ENCODE data around the gene SPAG16. TPM values are rescaled to one million over a fixed set of nuclear protein-coding genes. Genes with fewer than 3 reads are reported as not detected.

The SPAG16 gene
- total RNA-seq, 1 donor from 2014 or later: 16.7 TPM

DNA sequence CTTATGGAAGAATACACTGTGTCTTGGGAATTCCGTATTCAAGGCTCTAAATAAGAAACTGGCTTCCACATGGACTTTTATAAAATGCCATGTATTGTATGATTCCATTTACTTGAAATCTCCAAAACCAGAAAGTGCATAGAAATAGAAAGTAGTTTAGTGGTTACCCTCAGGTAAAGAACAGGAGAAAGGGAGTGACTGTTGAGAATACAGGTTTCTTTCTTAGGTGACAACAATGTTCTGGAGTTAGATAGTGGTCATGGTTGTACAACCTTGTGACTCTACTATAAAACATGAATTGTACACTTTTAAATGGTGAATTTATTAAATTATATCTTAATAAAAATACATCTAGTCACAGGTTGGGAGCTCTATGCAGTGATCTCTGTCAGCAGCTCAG lies 481.8 kb downstream of the SPAG16 start:
- no peak overlapping the region for H3K27ac Mint-ChIP-seq (ENCODE audit: unreplicated experiment)
- no peak for FAIRE-seq
- no peak overlapping the region for H3K4me3 Mint-ChIP-seq (ENCODE audit: unreplicated experiment)

DNA sequence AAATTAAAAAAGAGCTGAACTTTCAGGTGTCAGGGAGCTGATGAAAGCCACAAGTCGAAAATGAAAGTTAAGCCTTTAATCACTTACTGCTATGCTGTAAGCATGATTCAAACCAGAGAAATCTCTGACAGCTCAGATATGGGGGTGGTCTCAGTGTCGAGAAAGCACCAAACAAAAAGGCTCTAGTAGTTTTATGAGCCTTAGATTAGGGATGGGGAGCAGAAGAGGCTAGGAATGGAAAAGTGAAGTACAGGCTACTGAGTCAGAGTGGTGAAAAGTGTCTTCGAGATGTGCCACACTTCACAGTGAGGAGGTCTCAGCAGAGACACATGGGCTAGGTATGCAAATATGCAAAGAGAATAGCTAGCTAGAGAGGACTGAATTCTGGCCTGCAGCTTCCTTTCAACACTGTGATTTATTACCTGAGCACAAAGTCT lies 482.2 kb downstream of the SPAG16 start:
- H3K4me1 Mint-ChIP-seq (ENCODE audit: low read depth, unreplicated experiment): peaks cover 6% of the 10 kb centered on the region
- no peak overlapping the region for H3K4me2 ChIP-seq (ENCODE audit: low read length)
- no peak overlapping the region for H3K9ac ChIP-seq (ENCODE audit: low read length)
- no peaks in the 10 kb centered on the region for H3K36me3 Mint-ChIP-seq (ENCODE audit: low read depth, unreplicated experiment)
- TF ChIP-seq, protein P1, sequence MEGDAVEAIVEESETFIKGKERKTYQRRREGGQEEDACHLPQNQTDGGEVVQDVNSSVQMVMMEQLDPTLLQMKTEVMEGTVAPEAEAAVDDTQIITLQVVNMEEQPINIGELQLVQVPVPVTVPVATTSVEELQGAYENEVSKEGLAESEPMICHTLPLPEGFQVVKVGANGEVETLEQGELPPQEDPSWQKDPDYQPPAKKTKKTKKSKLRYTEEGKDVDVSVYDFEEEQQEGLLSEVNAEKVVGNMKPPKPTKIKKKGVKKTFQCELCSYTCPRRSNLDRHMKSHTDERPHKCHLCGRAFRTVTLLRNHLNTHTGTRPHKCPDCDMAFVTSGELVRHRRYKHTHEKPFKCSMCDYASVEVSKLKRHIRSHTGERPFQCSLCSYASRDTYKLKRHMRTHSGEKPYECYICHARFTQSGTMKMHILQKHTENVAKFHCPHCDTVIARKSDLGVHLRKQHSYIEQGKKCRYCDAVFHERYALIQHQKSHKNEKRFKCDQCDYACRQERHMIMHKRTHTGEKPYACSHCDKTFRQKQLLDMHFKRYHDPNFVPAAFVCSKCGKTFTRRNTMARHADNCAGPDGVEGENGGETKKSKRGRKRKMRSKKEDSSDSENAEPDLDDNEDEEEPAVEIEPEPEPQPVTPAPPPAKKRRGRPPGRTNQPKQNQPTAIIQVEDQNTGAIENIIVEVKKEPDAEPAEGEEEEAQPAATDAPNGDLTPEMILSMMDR (IDR thresholded peaks at IDR 0.05; ENCODE audit: insufficient read depth, low read depth, low read length): no peak
- TF ChIP-seq EZH2 (IDR thresholded peaks at IDR 0.05; ENCODE audit: insufficient read depth, low read length): no peak
- H3K4me1 ChIP-seq (ENCODE audit: insufficient read depth, low read length): no peaks in the 10 kb centered on the region
- H3K9me3 Mint-ChIP-seq (ENCODE audit: unreplicated experiment): no peaks in the 10 kb centered on the region
- no peak overlapping the region for H3K27ac Mint-ChIP-seq (ENCODE audit: unreplicated experiment)
- H3K9me3 ChIP-seq (ENCODE audit: insufficient read depth, low read depth, low read length): no peaks in the 10 kb centered on the region
- no peak overlapping the region for H3K27ac ChIP-seq (ENCODE audit: low read depth, low read length)
- H3K4me3 ChIP-seq (ENCODE audit: insufficient read depth, low read depth, low read length): no peak overlapping the region
- H4K20me1 ChIP-seq (ENCODE audit: insufficient read depth, low read length): no peaks in the 10 kb centered on the region
- FAIRE-seq (no peak), DNase-seq (ENCODE audit: low read depth) (no peak)
- H2AFZ ChIP-seq (ENCODE audit: low read depth, low read length): no peak overlapping the region
- no peaks in the 10 kb centered on the region for H3K79me2 ChIP-seq (ENCODE audit: insufficient read depth, low read length)
- no peak overlapping the region for H3K4me3 Mint-ChIP-seq (ENCODE audit: unreplicated experiment)
- no peaks in the 10 kb centered on the region for H3K27me3 Mint-ChIP-seq (ENCODE audit: low read depth, unreplicated experiment)
- no peaks in the 10 kb centered on the region for H3K36me3 ChIP-seq (ENCODE audit: insufficient read depth, low read length)
- no peaks in the 10 kb centered on the region for H3K27me3 ChIP-seq (ENCODE audit: insufficient read depth, low read length)

More for the DNA sequence above, 481.8 kb downstream of the SPAG16 start:
- Mint-ChIP-seq H3K9me3 (ENCODE audit: unreplicated experiment) (no peaks in the 10 kb centered on the region), H3K36me3 (ENCODE audit: low read depth, unreplicated experiment) (no peaks in the 10 kb centered on the region), H3K27me3 (ENCODE audit: low read depth, unreplicated experiment) (no peaks in the 10 kb centered on the region), H3K4me1 (ENCODE audit: low read depth, unreplicated experiment) (peaks cover 6% of the 10 kb centered on the region)
- no peak for DNase-seq (ENCODE audit: low read depth)
- H3K9ac ChIP-seq (ENCODE audit: low read length): no peak overlapping the region
- no peaks in the 10 kb centered on the region for H3K9me3 ChIP-seq (ENCODE audit: insufficient read depth, low read depth, low read length)
- H3K4me2 ChIP-seq (ENCODE audit: low read length): no peak overlapping the region
- H3K79me2 ChIP-seq (ENCODE audit: insufficient read depth, low read length): no peaks in the 10 kb centered on the region
- H4K20me1 ChIP-seq (ENCODE audit: insufficient read depth, low read length): no peaks in the 10 kb centered on the region
- no peaks in the 10 kb centered on the region for H3K4me1 ChIP-seq (ENCODE audit: insufficient read depth, low read length)
- no peaks in the 10 kb centered on the region for H3K27me3 ChIP-seq (ENCODE audit: insufficient read depth, low read length)
- no peak overlapping the region for H2AFZ ChIP-seq (ENCODE audit: low read depth, low read length)
- H3K27ac ChIP-seq (ENCODE audit: low read depth, low read length): no peak overlapping the region
- TF ChIP-seq EZH2 (IDR thresholded peaks at IDR 0.05; ENCODE audit: insufficient read depth, low read length): no peak
- TF ChIP-seq, protein P1 (IDR thresholded peaks at IDR 0.05; ENCODE audit: insufficient read depth, low read depth, low read length): no peak
- H3K4me3 ChIP-seq (ENCODE audit: insufficient read depth, low read depth, low read length): no peak overlapping the region
- H3K36me3 ChIP-seq (ENCODE audit: insufficient read depth, low read length): no peaks in the 10 kb centered on the region

DNA sequence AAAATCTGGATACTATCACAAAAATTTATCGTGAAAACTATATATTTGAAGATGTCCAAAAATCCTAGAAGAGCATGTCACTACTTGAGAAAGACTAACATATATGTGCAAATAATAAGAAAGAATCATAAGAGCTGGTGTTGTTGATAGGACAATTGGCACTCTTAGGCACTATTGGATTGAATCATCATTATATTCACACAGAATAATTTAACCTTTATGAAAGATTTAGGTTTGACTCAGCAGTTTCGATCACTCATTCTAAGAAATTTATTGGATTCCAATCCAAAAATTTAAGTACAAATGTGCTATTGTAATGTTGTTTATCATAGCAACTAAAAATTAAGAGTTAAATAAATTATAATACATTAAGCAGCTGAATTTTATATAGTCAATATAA lies 503.6 kb downstream of the SPAG16 start:
- DNase-seq (ENCODE audit: low read depth) (no peak), FAIRE-seq (no peak)
- no peaks in the 10 kb centered on the region for H3K36me3 Mint-ChIP-seq (ENCODE audit: low read depth, unreplicated experiment)
- H3K27me3 ChIP-seq (ENCODE audit: insufficient read depth, low read length): no peaks in the 10 kb centered on the region
- no peaks in the 10 kb centered on the region for H3K36me3 ChIP-seq (ENCODE audit: insufficient read depth, low read length)
- no peaks in the 10 kb centered on the region for H4K20me1 ChIP-seq (ENCODE audit: insufficient read depth, low read length)
- H3K9ac ChIP-seq (ENCODE audit: low read length): no peak overlapping the region
- H3K4me1 ChIP-seq (ENCODE audit: insufficient read depth, low read length): no peaks in the 10 kb centered on the region
- no peaks in the 10 kb centered on the region for H3K9me3 Mint-ChIP-seq (ENCODE audit: unreplicated experiment)
- H3K9me3 ChIP-seq (ENCODE audit: insufficient read depth, low read depth, low read length): no peaks in the 10 kb centered on the region
- H3K27me3 Mint-ChIP-seq (ENCODE audit: low read depth, unreplicated experiment): no peaks in the 10 kb centered on the region
- no peak overlapping the region for H3K4me3 ChIP-seq (ENCODE audit: insufficient read depth, low read depth, low read length)
- TF ChIP-seq EZH2 (IDR thresholded peaks at IDR 0.05; ENCODE audit: insufficient read depth, low read length): no peak
- TF ChIP-seq, protein P1 (IDR thresholded peaks at IDR 0.05; ENCODE audit: insufficient read depth, low read depth, low read length): no peak
- H2AFZ ChIP-seq (ENCODE audit: low read depth, low read length): no peak overlapping the region
- no peak overlapping the region for H3K27ac Mint-ChIP-seq (ENCODE audit: unreplicated experiment)
- H3K4me1 Mint-ChIP-seq (ENCODE audit: low read depth, unreplicated experiment): no peaks in the 10 kb centered on the region
- H3K4me3 Mint-ChIP-seq (ENCODE audit: unreplicated experiment): no peak overlapping the region
- no peak overlapping the region for H3K27ac ChIP-seq (ENCODE audit: low read depth, low read length)
- no peaks in the 10 kb centered on the region for H3K79me2 ChIP-seq (ENCODE audit: insufficient read depth, low read length)
- H3K4me2 ChIP-seq (ENCODE audit: low read length): no peak overlapping the region

All from astrocyte (in vitro differentiated cells and primary cell).